Nephron progenitor cell (in vitro differentiated cells): ENCODE data around the gene ZNF512B.

ENCODE experiments used
- DNase-seq: peaks from one replicate; pipeline ENCODE4 v3.0.0; 2021
- H3K27ac Mint-ChIP-seq: 2 replicates; pipeline ENCODE4 v1.8.0; 2021; ENCODE audit warnings: mild to moderate bottlenecking, moderate library complexity, mixed read lengths
- H3K27me3 Mint-ChIP-seq: 2 replicates; pipeline ENCODE4 v1.8.0; 2021; ENCODE audit warnings: mild to moderate bottlenecking, low read depth, mixed read lengths; ENCODE audit not compliant: poor library complexity
- H3K36me3 Mint-ChIP-seq: 2 replicates; pipeline ENCODE4 v1.8.0; 2021; ENCODE audit warnings: low read depth, mixed read lengths
- H3K4me1 Mint-ChIP-seq: 2 replicates; pipeline ENCODE4 v1.8.0; 2021; ENCODE audit warnings: mixed read lengths
- H3K4me3 Mint-ChIP-seq: 2 replicates; pipeline ENCODE4 v1.8.0; 2021; ENCODE audit warnings: mild to moderate bottlenecking, moderate library complexity, mixed read lengths
- H3K9me3 Mint-ChIP-seq: 2 replicates; pipeline ENCODE4 v1.8.0; 2021; ENCODE audit warnings: mild to moderate bottlenecking, moderate library complexity, mixed read lengths
- TF ChIP-seq, protein P1 (sequence below): fragments of 200-600 bp; sonication (generic); IDR thresholded peaks from 2 replicates; pipeline ENCODE4 v1.5.0; 2021; ENCODE audit warnings: antibody characterized with exemption

The ZNF512B gene

DNA sequence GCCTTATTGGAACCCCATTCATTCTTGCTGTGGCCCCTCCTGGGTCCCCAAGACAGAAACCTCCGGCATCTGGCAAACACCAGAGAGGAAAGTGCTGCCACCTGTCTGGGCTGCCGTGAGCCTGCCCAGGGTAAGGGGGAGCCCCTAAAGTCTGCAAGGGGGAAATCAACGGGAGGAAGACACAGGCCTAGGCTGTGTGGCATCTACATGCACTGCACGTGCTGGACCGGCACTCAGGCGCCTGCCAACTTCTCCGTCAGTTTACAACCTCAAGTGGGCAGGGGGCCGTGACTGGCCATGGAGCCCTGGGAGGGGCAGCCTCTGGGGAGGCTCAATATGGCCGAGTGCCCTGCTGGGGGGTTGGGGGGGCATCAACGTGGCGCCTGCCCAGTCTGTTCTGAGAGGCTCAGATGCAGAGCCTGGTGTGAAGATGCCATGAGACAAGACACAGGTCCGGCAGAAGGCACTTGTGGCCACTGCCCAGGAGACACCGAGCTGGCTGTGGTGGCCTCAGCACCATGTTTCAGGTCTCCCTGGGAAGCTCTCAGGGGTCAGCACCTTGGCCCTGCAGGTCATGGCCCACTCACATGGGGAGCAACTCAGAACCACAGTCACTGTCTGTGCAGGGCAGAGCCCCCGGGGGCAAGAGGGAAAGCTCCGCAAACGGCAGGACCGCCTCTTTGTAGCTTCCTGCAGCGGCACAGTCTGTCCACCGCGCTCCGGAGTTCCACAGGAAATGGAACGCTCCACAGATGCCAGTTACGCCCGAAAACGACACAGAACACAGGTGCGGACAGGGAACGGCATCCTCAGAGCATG lies 21.9 kb downstream of the ZNF512B start:
- Mint-ChIP-seq H3K4me3 (no peak overlapping the region), H3K9me3 (no peaks in the 10 kb centered on the region), H3K4me1 (peaks cover 34% of the 10 kb centered on the region), H3K27me3 (no peaks in the 10 kb centered on the region), H3K36me3 (no peaks in the 10 kb centered on the region), H3K27ac (peak overlapping the region; percentile 99)
- TF ChIP-seq, protein P1, sequence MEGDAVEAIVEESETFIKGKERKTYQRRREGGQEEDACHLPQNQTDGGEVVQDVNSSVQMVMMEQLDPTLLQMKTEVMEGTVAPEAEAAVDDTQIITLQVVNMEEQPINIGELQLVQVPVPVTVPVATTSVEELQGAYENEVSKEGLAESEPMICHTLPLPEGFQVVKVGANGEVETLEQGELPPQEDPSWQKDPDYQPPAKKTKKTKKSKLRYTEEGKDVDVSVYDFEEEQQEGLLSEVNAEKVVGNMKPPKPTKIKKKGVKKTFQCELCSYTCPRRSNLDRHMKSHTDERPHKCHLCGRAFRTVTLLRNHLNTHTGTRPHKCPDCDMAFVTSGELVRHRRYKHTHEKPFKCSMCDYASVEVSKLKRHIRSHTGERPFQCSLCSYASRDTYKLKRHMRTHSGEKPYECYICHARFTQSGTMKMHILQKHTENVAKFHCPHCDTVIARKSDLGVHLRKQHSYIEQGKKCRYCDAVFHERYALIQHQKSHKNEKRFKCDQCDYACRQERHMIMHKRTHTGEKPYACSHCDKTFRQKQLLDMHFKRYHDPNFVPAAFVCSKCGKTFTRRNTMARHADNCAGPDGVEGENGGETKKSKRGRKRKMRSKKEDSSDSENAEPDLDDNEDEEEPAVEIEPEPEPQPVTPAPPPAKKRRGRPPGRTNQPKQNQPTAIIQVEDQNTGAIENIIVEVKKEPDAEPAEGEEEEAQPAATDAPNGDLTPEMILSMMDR, result no peak
- no peak for DNase-seq

DNA sequence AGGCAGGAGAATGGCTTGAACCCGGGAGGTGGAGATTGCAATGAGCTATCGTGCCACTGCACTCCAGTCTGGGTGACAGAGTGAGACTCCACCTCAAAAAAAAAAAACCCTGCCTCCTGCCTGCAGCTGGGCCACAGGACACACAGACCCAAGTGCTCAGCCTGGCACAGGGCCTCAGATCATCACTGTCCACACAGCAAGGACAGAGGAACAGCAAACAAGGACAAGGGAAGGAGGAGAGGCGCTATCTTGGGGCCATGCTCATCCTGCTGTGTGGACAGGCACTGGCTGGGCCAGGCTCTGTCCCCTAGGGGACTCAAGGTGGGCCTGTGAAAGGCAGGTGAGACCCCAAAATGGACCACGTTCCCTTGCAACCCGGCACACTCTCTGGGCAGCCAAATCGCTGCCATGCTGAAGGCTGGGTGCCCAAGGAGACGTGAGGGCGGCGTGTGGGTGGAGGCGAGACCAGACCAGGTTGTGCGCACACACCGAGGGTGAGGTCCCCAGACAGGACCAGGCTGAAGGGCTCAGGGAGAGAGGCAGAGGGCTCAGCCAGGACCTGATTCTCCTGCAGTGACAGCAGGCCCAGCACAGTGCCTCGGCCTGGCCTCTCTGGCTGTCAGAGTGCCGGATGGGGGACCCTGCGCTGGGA lies 22.6 kb downstream of the ZNF512B start:
- Mint-ChIP-seq H3K27ac (peak overlapping the region; percentile 36), H3K27me3 (no peaks in the 10 kb centered on the region), H3K9me3 (no peaks in the 10 kb centered on the region), H3K4me3 (no peak overlapping the region), H3K36me3 (no peaks in the 10 kb centered on the region), H3K4me1 (peaks cover 38% of the 10 kb centered on the region)
- TF ChIP-seq, protein P1, result no peak
- no peak for DNase-seq

DNA sequence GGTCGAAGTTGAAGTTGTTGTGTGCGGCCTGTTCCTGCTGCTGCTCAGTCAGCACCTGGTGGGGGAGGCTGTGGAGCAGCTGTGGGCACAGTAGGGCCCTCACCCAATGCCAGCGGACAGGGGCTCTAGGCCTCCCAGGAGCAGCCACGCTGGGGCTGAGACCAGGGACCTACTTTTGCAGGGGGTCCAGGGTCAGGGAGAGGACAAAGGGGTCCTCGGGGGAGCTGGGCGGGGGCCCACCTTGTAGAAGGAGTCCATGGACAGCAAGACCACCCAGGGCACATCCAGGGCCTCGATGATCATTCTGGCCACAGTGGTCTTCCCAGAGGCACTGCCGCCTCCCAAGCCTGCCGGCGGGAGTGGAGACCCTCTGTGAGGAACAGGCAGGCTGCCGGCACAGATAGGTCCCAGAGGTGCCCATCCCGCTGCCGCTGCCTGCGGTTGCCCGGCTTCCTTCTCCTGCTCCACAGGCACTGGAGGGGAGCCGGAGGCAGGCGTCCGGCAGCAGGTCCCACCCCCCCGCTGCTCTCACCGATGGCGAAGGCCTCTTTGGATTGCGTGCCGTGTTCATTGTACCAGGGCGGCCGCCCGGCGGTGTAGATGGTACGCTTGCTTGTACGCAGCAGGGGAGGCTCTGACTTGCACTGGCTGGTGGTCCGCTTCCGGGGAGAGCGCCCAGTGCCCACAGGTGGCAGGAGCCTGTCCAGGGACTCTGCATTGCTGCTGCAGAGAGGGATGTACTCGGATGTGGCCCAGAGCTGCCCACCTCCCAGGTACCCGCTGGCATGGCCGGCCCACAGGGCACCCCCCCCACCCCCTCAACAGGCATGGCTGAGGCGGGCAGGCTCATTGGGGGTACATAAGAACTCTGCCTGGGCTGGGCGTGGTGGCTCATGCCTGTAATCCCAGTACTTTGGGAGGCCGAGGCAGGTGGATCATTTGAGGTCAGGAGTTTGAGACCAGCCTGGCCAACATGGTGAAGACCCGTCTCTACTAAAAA lies 23.5 kb downstream of the ZNF512B start:
- TF ChIP-seq, protein P1, result no peak
- Mint-ChIP-seq H3K4me1 (peaks cover 39% of the 10 kb centered on the region), H3K9me3 (no peaks in the 10 kb centered on the region), H3K36me3 (no peaks in the 10 kb centered on the region), H3K4me3 (no peak overlapping the region), H3K27me3 (no peaks in the 10 kb centered on the region), H3K27ac (no peak overlapping the region)
- no peak for DNase-seq

DNA sequence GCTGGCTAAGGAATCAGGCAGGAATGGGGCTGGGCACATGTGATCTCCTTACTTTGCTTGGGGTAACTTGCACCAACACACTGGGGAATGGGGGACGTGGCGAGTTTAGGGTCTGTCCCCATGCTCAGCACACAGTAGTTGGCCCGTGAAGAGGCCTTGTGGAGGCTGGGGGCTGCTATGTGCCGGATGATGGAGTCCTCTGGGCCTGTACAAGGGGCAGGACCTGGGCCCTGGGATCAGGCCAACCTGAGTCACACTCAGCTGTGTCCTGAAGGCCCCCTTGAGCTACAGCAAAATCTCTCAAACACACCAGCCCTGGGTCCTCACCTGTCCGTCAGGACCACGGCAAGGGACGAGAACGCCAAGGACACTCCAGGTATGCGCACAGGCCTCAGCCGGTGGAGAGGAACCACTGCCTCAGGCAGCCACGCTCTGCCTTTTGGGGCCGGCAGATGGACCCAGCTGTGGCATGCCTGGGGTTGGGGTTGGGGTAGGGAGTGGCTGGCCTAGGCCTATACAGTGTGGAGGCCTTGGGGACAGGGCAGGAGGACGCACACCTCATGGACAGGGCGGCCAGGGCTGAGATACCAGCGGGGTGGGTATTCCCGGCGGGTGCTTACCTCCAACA lies 24.6 kb downstream of the ZNF512B start:
- peak overlapping the region; percentile 75 for H3K27ac Mint-ChIP-seq
- DNase-seq, result no peak
- no peaks in the 10 kb centered on the region for H3K36me3 Mint-ChIP-seq
- no peaks in the 10 kb centered on the region for H3K9me3 Mint-ChIP-seq
- TF ChIP-seq, protein P1, result no peak
- H3K4me3 Mint-ChIP-seq, result no peak overlapping the region
- H3K4me1 Mint-ChIP-seq, result peaks cover 34% of the 10 kb centered on the region
- H3K27me3 Mint-ChIP-seq, result no peaks in the 10 kb centered on the region

DNA sequence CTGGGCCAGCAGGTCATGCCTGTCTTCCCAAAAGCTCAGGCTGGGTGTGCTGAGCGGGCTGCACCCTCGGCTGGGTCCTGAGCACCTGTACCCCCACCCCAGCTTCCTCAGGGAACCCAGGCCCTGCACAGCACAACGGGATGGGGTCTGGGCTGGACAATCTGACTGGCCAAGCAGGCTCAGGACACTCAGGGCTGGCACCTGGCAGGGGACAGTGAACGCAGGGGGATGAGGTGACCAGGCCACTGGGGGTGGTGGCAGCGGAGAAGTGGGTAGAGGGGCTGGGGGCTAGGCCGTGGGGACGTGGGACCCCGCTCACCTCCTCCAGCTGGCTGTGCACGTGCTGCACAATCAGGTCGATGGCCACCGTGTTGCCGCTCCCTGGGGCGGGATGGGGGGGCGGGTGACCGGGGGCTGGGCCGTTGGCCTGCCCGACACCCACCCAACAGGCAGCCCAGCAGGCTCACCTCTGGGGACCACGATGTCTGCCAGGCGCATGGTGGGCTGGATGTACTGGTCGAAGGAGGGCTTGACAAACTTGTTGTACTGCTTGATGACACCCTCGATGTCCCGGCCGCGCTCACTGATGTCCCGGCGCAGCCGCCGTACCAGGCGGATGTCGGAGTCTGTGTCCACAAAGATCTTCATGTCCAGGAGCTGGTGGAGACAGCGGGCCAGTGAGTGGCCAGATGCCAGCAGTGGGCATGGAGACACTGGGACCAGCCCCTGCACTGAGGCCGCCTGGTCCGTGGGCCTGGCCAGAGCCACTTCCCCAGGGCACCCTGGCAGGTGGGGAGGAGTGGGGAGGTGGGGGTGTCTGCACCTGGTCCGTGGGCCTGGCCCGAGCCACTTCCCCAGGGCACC lies 25.4 kb downstream of the ZNF512B start:
- TF ChIP-seq, protein P1, result no peak
- Mint-ChIP-seq H3K9me3 (no peaks in the 10 kb centered on the region), H3K4me1 (peaks cover 26% of the 10 kb centered on the region), H3K27ac (no peak overlapping the region), H3K4me3 (no peak overlapping the region), H3K36me3 (no peaks in the 10 kb centered on the region), H3K27me3 (no peaks in the 10 kb centered on the region)
- DNase-seq, result no peak
